ENCODE results near the gene IGSF23.

GRCh38 chr19:44645407-44646048 is 32.2 kb downstream of the IGSF23 start:
- TF ChIP-seq CTCF (IDR thresholded peaks at IDR 0.05) (no peak), POLR2A (IDR thresholded peaks at IDR 0.05) (no peak)
